Effector memory CD8-positive, alpha-beta T cell (primary cell): ENCODE results near the gene POLN.
A peak's percentile ranks its signal among the peaks of the same experiment; 100 is the strongest.

Source experiments
- ATAC-seq: fragments of 150-1000 bp; cut with Tn5 transposase; replicated peaks from 2 replicates; pipeline ENCODE4 v1.10.0; 2021; ENCODE audit warnings: mild to moderate bottlenecking, moderate library complexity
- DNase-seq, 3 experiments: peaks; one replicate each; pipeline ENCODE4 v3.0.0; 2021
- H3K27ac Mint-ChIP-seq, 2 donors: one replicate each; pipeline ENCODE4 v1.8.0; 2022; ENCODE audit warnings: mild to moderate bottlenecking in 2 of 2, mixed read lengths in 2 of 2, moderate library complexity in 2 of 2
- H3K27me3 Mint-ChIP-seq, 2 donors: one replicate each; pipeline ENCODE4 v1.8.0; 2022; ENCODE audit warnings: mixed read lengths in 2 of 2
- H3K36me3 Mint-ChIP-seq: one replicate; pipeline ENCODE4 v1.8.0; 2022; ENCODE audit warnings: mild to moderate bottlenecking, moderate library complexity, mixed read lengths; ENCODE audit not compliant: insufficient read depth
- H3K4me1 Mint-ChIP-seq, 2 donors: one replicate each; pipeline ENCODE4 v1.8.0; 2022; ENCODE audit warnings: low read depth in 2 of 2, mixed read lengths in 2 of 2
- H3K4me3 Mint-ChIP-seq, 2 donors: one replicate each; pipeline ENCODE4 v1.8.0; 2022; ENCODE audit warnings: mild to moderate bottlenecking in 2 of 2, mixed read lengths in 2 of 2, moderate library complexity in 2 of 2
- H3K9me3 Mint-ChIP-seq, 2 donors: one replicate each; pipeline ENCODE4 v1.8.0; 2022; ENCODE audit warnings: mixed read lengths in 2 of 2

POLN gene

GRCh38 chr4:2271279-2272025 lies 29.5 kb upstream of the POLN start:
- no peak overlapping the region for H3K4me3 Mint-ChIP-seq
- H3K4me1 Mint-ChIP-seq: peaks cover 0 to 6% of the 10 kb centered on the region in 2 donors
- no peaks in the 10 kb centered on the region for H3K27me3 Mint-ChIP-seq
- ATAC-seq (no peak), DNase-seq (no peak)
- no peak overlapping the region for H3K27ac Mint-ChIP-seq
- no peaks in the 10 kb centered on the region for H3K9me3 Mint-ChIP-seq
- peaks cover 9% of the 10 kb centered on the region for H3K36me3 Mint-ChIP-seq

GRCh38 chr4:2270341-2271165 lies 28.6 kb upstream of the POLN start:
- peaks cover 0 to 9% of the 10 kb centered on the region in 2 donors for H3K4me1 Mint-ChIP-seq
- H3K27me3 Mint-ChIP-seq: no peaks in the 10 kb centered on the region
- DNase-seq (no peak), ATAC-seq (no peak)
- no peaks in the 10 kb centered on the region for H3K9me3 Mint-ChIP-seq
- H3K4me3 Mint-ChIP-seq: no peak overlapping the region
- H3K27ac Mint-ChIP-seq: no peak overlapping the region
- H3K36me3 Mint-ChIP-seq: peaks cover 13% of the 10 kb centered on the region

GRCh38 chr4:2269618-2270163 lies 27.8 kb upstream of the POLN start:
- no peaks in the 10 kb centered on the region for H3K27me3 Mint-ChIP-seq
- no peak for DNase-seq
- peaks cover 17% of the 10 kb centered on the region for H3K36me3 Mint-ChIP-seq
- H3K9me3 Mint-ChIP-seq: no peaks in the 10 kb centered on the region
- H3K27ac Mint-ChIP-seq: peak overlapping the region in 1 of 2 donors; percentile 64
- H3K4me1 Mint-ChIP-seq: peaks cover 0 to 9% of the 10 kb centered on the region in 2 donors
- ATAC-seq: no peak
- no peak overlapping the region for H3K4me3 Mint-ChIP-seq

GRCh38 chr4:2269206-2269531 lies 27.2 kb upstream of the POLN start:
- Mint-ChIP-seq H3K27me3 (no peaks in the 10 kb centered on the region), H3K9me3 (no peaks in the 10 kb centered on the region), H3K27ac (peak overlapping the region in 1 of 2 donors; percentile 64), H3K4me1 (peaks cover 0 to 9% of the 10 kb centered on the region in 2 donors), H3K4me3 (no peak overlapping the region), H3K36me3 (peaks cover 19% of the 10 kb centered on the region)
- DNase-seq (no peak), ATAC-seq (no peak)

GRCh38 chr4:2268357-2269205 lies 26.7 kb upstream of the POLN start:
- no peak for ATAC-seq
- no peak for DNase-seq
- Mint-ChIP-seq H3K36me3 (peaks cover 20% of the 10 kb centered on the region), H3K27ac (no peak overlapping the region), H3K27me3 (no peaks in the 10 kb centered on the region), H3K9me3 (no peaks in the 10 kb centered on the region), H3K4me3 (no peak overlapping the region), H3K4me1 (peaks cover 0 to 9% of the 10 kb centered on the region in 2 donors)

GRCh38 chr4:2267841-2268240 lies 25.9 kb upstream of the POLN start:
- H3K4me3 Mint-ChIP-seq: no peak overlapping the region
- DNase-seq (no peak), ATAC-seq (no peak)
- H3K4me1 Mint-ChIP-seq: peaks cover 0 to 6% of the 10 kb centered on the region in 2 donors
- no peaks in the 10 kb centered on the region for H3K27me3 Mint-ChIP-seq
- peaks cover 26% of the 10 kb centered on the region for H3K36me3 Mint-ChIP-seq
- H3K27ac Mint-ChIP-seq: no peak overlapping the region
- H3K9me3 Mint-ChIP-seq: no peaks in the 10 kb centered on the region

- Mint-ChIP-seq H3K36me3 (peaks cover 27% of the 10 kb centered on the region), H3K27me3 (no peaks in the 10 kb centered on the region), H3K4me3 (no peak overlapping the region), H3K9me3 (no peaks in the 10 kb centered on the region), H3K27ac (peak overlapping the region in 1 of 2 donors; percentile 38), H3K4me1 (peaks cover 0 to 4% of the 10 kb centered on the region in 2 donors)
- DNase-seq (no peak), ATAC-seq (no peak)
These were observed 25.4 kb upstream of the POLN start for GRCh38 chr4:2267320-2267811.

GRCh38 chr4:2266821-2267220 lies 24.9 kb upstream of the POLN start:
- H3K27ac Mint-ChIP-seq: peak overlapping the region in 1 of 2 donors; percentile 38

GRCh38 chr4:2266181-2266580 lies 24.3 kb upstream of the POLN start:
- no peak overlapping the region for H3K4me3 Mint-ChIP-seq
- no peaks in the 10 kb centered on the region for H3K27me3 Mint-ChIP-seq
- DNase-seq: no peak
- ATAC-seq: no peak
- H3K4me1 Mint-ChIP-seq: peaks cover 0 to 3% of the 10 kb centered on the region in 2 donors
- peak overlapping the region in 1 of 2 donors; percentile 70 for H3K27ac Mint-ChIP-seq
- H3K36me3 Mint-ChIP-seq: peaks cover 35% of the 10 kb centered on the region
- no peaks in the 10 kb centered on the region for H3K9me3 Mint-ChIP-seq

More at GRCh38 chr4:2266821-2267220, 24.9 kb upstream of the POLN start:
- Mint-ChIP-seq H3K9me3 (no peaks in the 10 kb centered on the region), H3K4me3 (no peak overlapping the region), H3K36me3 (peaks cover 33% of the 10 kb centered on the region), H3K4me1 (peaks cover 0 to 3% of the 10 kb centered on the region in 2 donors), H3K27me3 (no peaks in the 10 kb centered on the region)
- no peak for DNase-seq
- ATAC-seq: no peak

- peak overlapping the region in 1 of 2 donors; percentile 70 for H3K27ac Mint-ChIP-seq
- no peaks in the 10 kb centered on the region for H3K9me3 Mint-ChIP-seq
- no peaks in the 10 kb centered on the region for H3K27me3 Mint-ChIP-seq
These were observed 23.5 kb upstream of the POLN start for GRCh38 chr4:2265113-2266110.

GRCh38 chr4:2264481-2265041 lies 22.6 kb upstream of the POLN start:
- no peak overlapping the region for H3K4me3 Mint-ChIP-seq
- no peak for ATAC-seq
- no peaks in the 10 kb centered on the region for H3K9me3 Mint-ChIP-seq
- peaks cover 0 to 5% of the 10 kb centered on the region in 2 donors for H3K4me1 Mint-ChIP-seq
- peak overlapping the region in 1 of 2 donors; percentile 86 for H3K27ac Mint-ChIP-seq
- DNase-seq: no peak
- no peaks in the 10 kb centered on the region for H3K27me3 Mint-ChIP-seq
- H3K36me3 Mint-ChIP-seq: peaks cover 44% of the 10 kb centered on the region

More at GRCh38 chr4:2265113-2266110, 23.5 kb upstream of the POLN start:
- Mint-ChIP-seq H3K4me3 (no peak overlapping the region), H3K36me3 (peaks cover 40% of the 10 kb centered on the region), H3K4me1 (peaks cover 0 to 3% of the 10 kb centered on the region in 2 donors)
- DNase-seq (no peak), ATAC-seq (no peak)

- H3K36me3 Mint-ChIP-seq: peaks cover 50% of the 10 kb centered on the region
- ATAC-seq (no peak), DNase-seq (no peak)
- H3K27me3 Mint-ChIP-seq: no peaks in the 10 kb centered on the region
- peak overlapping the region in 1 of 2 donors; percentile 86 for H3K27ac Mint-ChIP-seq
- no peaks in the 10 kb centered on the region for H3K9me3 Mint-ChIP-seq
- H3K4me1 Mint-ChIP-seq: peaks cover 0 to 5% of the 10 kb centered on the region in 2 donors
- H3K4me3 Mint-ChIP-seq: peak overlapping the region; percentile 62 to 72
These were observed 22.0 kb upstream of the POLN start for GRCh38 chr4:2263926-2264321.
